Spleen (tissue), 11 donors: ENCODE data around the gene RBM3. TPM values are rescaled to one million over a fixed set of nuclear protein-coding genes. Genes with fewer than 3 reads are reported as not detected.

Experiments
- DNase-seq: peaks from one replicate; pipeline ENCODE4 v3.0.0-alpha.2; 2020
- H3K27ac ChIP-seq, 8 donors: fragments of 200-600 bp; sonication (generic) in 7 of 8; 1 replicate in 4 of 8; 2 replicates in 4 of 8; pipeline versions ENCODE4 v1.5.0 to v1.8.0; 2016 to 2021; ENCODE audit warnings: inconsistent platforms in 4 of 8, mild to moderate bottlenecking in 4 of 8, moderate library complexity in 1 of 8
- H3K27me3 ChIP-seq, 7 donors: fragments of 200-600 bp; sonication (generic) in 6 of 7; replicated peaks in 1 of 7; 1 replicate in 4 of 7; 2 replicates in 3 of 7; pipeline versions ENCODE4 v1.5.0 to v1.8.0; 2016 to 2021; ENCODE audit warnings: inconsistent platforms in 3 of 7, mild to moderate bottlenecking in 1 of 7
- H3K36me3 ChIP-seq, 6 donors: fragments of 200-600 bp; sonication (generic) in 5 of 6; 1 replicate in 4 of 6; 2 replicates in 2 of 6; pipeline versions ENCODE4 v1.5.0 to v1.8.0; 2016 to 2021; ENCODE audit warnings: inconsistent platforms in 2 of 6
- H3K4me1 ChIP-seq, 6 donors: fragments of 200-600 bp; sonication (generic) in 5 of 6; 1 replicate in 3 of 6; 2 replicates in 3 of 6; pipeline versions ENCODE4 v1.5.0 to v1.8.0; 2016 to 2021; ENCODE audit warnings: inconsistent platforms in 3 of 6
- H3K4me3 ChIP-seq, 8 donors: fragments of 200-600 bp; sonication (generic) in 7 of 8; 1 replicate in 4 of 8; 2 replicates in 4 of 8; pipeline versions ENCODE4 v1.5.0 to v1.8.0; 2016 to 2021; ENCODE audit warnings: inconsistent platforms in 4 of 8, mild to moderate bottlenecking in 4 of 8, moderate library complexity in 2 of 8
- H3K9me3 ChIP-seq, 8 donors: fragments of 200-600 bp; sonication (generic) in 7 of 8; 1 replicate in 4 of 8; 2 replicates in 4 of 8; pipeline versions ENCODE4 v1.5.0 to v1.8.0; 2016 to 2021; ENCODE audit warnings: inconsistent platforms in 4 of 8
- POLR2A ChIP-seq, 3 donors: fragments of 450-650 bp; IDR thresholded peaks; one replicate each; pipeline ENCODE4 v1.5.1; 2017; ENCODE audit warnings: antibody characterized with exemption in 3 of 3, mild to moderate bottlenecking in 1 of 3
- POLR2AphosphoS5 ChIP-seq, 3 donors: sonication (generic); formaldehyde crosslinking; IDR thresholded peaks; one replicate each; pipeline ENCODE4 v1.5.1; 2017; ENCODE audit warnings: antibody characterized with exemption in 3 of 3
- WGBS, 5 donors: extraction: QIAGEN DNeasy Blood & Tissue Kit in 3 of 5; methylation state at CpG; one replicate each; pipeline versions ENCODE4 v1.1.5 to v1.1.7; 2013 to 2018; 5-methylcytosine and 5-hydroxymethylcytosine counted together
- intact Hi-C: fragments of 100-400 bp; cut with DNase I; formaldehyde crosslinking; loops from one replicate; pipeline ENCODE4 v1.15.0; 2023; ENCODE audit warnings: low total_unique reads
- polyA plus RNA-seq, 3 donors: library from polyadenylated mRNA; stranded (reverse); fragments of 200-250 nt; gene quantifications; one replicate each; pipeline ENCODE4 v1.2.1, GENCODE V29; 2013
- small RNA-seq, 4 donors: library from RNA; depleted of rRNA; stranded (forward); fragments of <200 nt; gene quantifications; one replicate each; pipeline ENCODE3, GENCODE V24; 2016
- total RNA-seq, 7 donors: library from RNA; depleted of rRNA in 3 of 7; stranded (reverse); fragments of >200 nt in 3 of 7; fragmentation: NEBNext Ultra II Directional in 4 of 7; extraction: Animal tissue kit (Norgen Biotek cat#: 25700) in 4 of 7; gene quantifications; one replicate each; pipeline versions ENCODE4 v1.1.0 to v1.2.1, GENCODE V29; 2016 to 2021
- TF ChIP-seq, protein P1 (sequence below), 11 experiments: fragments of 200-600 bp in 7 of 11; fragments of 450-650 bp in 4 of 11; sonication (generic) in 4 of 11; IDR thresholded peaks in 8 of 11; conservative IDR thresholded peaks in 3 of 11; 1 replicate in 7 of 11; 2 replicates in 4 of 11; pipeline versions ENCODE4 v1.4.0 to v1.8.0; 2016 to 2021; ENCODE audit warnings: antibody characterized with exemption in 11 of 11, inconsistent platforms in 4 of 11, mild to moderate bottlenecking in 1 of 11
- donor health status: healthy with polysubstance abuse.
- donor health status: DM: no; HTN: no; CAD: no; lungs with moderate emphysema.
- donor health status: DM: no; HTN: no; CAD: no.
- donor health status: Bipolar disorder and iron deficiency.
- donor health status: healthy.
- donor health status: DM: no; HTN: no; CAD: no.
- donor health status: DM: yes; HTN: yes; CAD: no.

RBM3 gene
- total and polyA plus RNA-seq, 10 donors = 155 to 361 (median 201) TPM

DNA sequence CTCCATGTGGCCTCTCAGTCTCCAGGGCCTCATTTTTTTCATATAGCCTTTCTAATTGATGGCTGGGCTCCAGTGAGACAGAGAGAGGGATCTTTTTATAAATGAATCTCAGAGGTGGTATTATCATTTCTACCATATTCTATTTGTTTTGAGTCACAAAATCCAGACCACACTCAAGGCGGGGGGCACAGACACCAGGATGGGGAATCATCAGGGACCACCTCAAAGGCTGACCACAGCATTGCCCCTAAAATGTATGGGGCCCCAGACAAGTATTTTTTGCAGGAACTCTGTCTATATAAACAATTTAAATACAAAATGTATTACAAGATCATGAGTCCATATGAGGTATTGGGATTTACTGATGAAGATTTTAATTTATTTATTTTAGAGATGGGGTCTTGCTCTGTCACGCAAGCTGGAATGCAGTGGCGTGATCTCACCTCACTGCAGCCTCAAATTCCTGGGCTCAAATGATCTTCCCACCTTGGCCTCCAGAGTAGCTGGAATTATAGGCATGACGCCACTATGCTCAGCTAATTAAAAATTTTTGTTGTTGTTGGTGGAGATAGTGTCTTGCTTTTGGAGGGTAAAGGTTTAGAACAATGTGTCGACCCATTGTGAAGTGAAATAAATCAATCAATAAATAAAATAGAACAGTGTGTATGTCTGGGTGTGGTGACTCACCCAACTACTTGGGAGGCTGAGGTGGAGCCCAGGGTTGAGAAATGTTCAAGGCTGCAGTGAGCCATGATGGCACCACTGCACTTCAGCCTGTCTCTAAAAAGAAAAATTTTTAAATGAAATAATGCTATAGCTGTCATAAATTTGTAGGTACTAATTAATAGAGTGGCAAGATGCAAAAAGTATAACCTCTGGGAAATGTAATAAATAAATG lies 52.4 kb downstream of the RBM3 start:
- intact Hi-C loops = no loop called here
- H3K27ac ChIP-seq = no peak overlapping the region
- WGBS, 5 donors = 77 to 97% (median 91%) methylated on average over 5 of the region's 5 CpGs
- DNase-seq = no peak
- H3K9me3 ChIP-seq = no peaks in the 10 kb centered on the region
- H3K27me3 ChIP-seq = no peaks in the 10 kb centered on the region
- H3K4me3 ChIP-seq = no peak overlapping the region
- no peaks in the 10 kb centered on the region for H3K36me3 ChIP-seq
- TF ChIP-seq, protein P1, sequence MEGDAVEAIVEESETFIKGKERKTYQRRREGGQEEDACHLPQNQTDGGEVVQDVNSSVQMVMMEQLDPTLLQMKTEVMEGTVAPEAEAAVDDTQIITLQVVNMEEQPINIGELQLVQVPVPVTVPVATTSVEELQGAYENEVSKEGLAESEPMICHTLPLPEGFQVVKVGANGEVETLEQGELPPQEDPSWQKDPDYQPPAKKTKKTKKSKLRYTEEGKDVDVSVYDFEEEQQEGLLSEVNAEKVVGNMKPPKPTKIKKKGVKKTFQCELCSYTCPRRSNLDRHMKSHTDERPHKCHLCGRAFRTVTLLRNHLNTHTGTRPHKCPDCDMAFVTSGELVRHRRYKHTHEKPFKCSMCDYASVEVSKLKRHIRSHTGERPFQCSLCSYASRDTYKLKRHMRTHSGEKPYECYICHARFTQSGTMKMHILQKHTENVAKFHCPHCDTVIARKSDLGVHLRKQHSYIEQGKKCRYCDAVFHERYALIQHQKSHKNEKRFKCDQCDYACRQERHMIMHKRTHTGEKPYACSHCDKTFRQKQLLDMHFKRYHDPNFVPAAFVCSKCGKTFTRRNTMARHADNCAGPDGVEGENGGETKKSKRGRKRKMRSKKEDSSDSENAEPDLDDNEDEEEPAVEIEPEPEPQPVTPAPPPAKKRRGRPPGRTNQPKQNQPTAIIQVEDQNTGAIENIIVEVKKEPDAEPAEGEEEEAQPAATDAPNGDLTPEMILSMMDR (IDR thresholded peaks at IDR 0.05 in 8 of 11, conservative IDR thresholded peaks at IDR 0.05 in 3 of 11) = no peak
- no peak for TF ChIP-seq POLR2A (IDR thresholded peaks at IDR 0.05)
- TF ChIP-seq POLR2AphosphoS5 (IDR thresholded peaks at IDR 0.05) = no peak
- H3K4me1 ChIP-seq = peaks cover 0 to 7% (median 2%) of the 10 kb centered on the region in 6 donors

Small RNA genes within 50 kb of the gene (small RNA-seq; reads per million reads assigned to genes)
- 0 reads per million in 4 donors for gene MRPL32P1

Other genes with a start within 250 kb of the RBM3 start
- not detected for gene SSX3, start 217.8 kb upstream of the RBM3 start, total RNA-seq
- gene SSX3, start 217.8 kb upstream of the RBM3 start, polyA plus RNA-seq = not detected
- gene SSX4, start 190.9 kb upstream of the RBM3 start, total RNA-seq = not detected
- gene SSX4, start 190.9 kb upstream of the RBM3 start, polyA plus RNA-seq = not detected
- gene SSX4B, start 162.5 kb upstream of the RBM3 start, total RNA-seq = not detected
- gene SSX4B, start 162.5 kb upstream of the RBM3 start, polyA plus RNA-seq = not detected
- 10 to 100 TPM; 11.3 to 57.4 (median 21.1) TPM for gene SLC38A5, start 104.2 kb upstream of the RBM3 start, total RNA-seq
- gene SLC38A5, start 104.2 kb upstream of the RBM3 start, polyA plus RNA-seq = 10 to 100 TPM; 20.2 to 30.4 (median 23.5) TPM
- 10 to 100 TPM; 27.1 to 58.6 (median 38.5) TPM for gene FTSJ1, start 98.3 kb upstream of the RBM3 start, total RNA-seq
- gene FTSJ1, start 98.3 kb upstream of the RBM3 start, polyA plus RNA-seq = 10 to 100 TPM; 36.6 to 47.4 (median 41.0) TPM
- 10 to 100 TPM in 5 of 7 donors, 1 to 10 TPM in 2; 9.8 to 20.8 (median 14.2) TPM for gene PORCN, start 65.5 kb upstream of the RBM3 start, total RNA-seq
- 1 to 10 TPM; 5.0 to 8.8 (median 7.3) TPM for gene PORCN, start 65.5 kb upstream of the RBM3 start, polyA plus RNA-seq
- 10 to 100 TPM; 25.1 to 36.3 (median 32.0) TPM for gene EBP, start 52.7 kb upstream of the RBM3 start, total RNA-seq
- 10 to 100 TPM; 46.4 to 62.3 (median 57.8) TPM for gene EBP, start 52.7 kb upstream of the RBM3 start, polyA plus RNA-seq
- gene TBC1D25, start 34.8 kb upstream of the RBM3 start, total RNA-seq = 10 to 100 TPM; 12.4 to 19.1 (median 16.2) TPM
- gene TBC1D25, start 34.8 kb upstream of the RBM3 start, polyA plus RNA-seq = 1 to 10 TPM; 4.0 to 8.3 (median 6.1) TPM
- 100 to 1,000 TPM in 1 of 7 donors, 10 to 100 TPM in 6; 61.2 to 116 (median 81.8) TPM for gene WDR13, start 23.0 kb downstream of the RBM3 start, total RNA-seq
- 100 to 1,000 TPM in 2 of 3 donors, 10 to 100 TPM in 1; 90.4 to 200 (median 162) TPM for gene WDR13, start 23.0 kb downstream of the RBM3 start, polyA plus RNA-seq
- gene WAS, start 109.3 kb downstream of the RBM3 start, total RNA-seq = 100 to 1,000 TPM in 5 of 7 donors, 10 to 100 TPM in 2; 99.3 to 169 (median 107) TPM
- gene WAS, start 109.3 kb downstream of the RBM3 start, polyA plus RNA-seq = 10 to 100 TPM; 53.5 to 64.8 (median 56.2) TPM
- gene SUV39H1, start 122.2 kb downstream of the RBM3 start, total RNA-seq = 1 to 10 TPM; 6.2 to 9.2 (median 7.4) TPM
- 1 to 10 TPM; 4.0 to 6.7 (median 4.9) TPM for gene SUV39H1, start 122.2 kb downstream of the RBM3 start, polyA plus RNA-seq
- not detected for gene GLOD5, start 187.3 kb downstream of the RBM3 start, total RNA-seq
- not detected for gene GLOD5, start 187.3 kb downstream of the RBM3 start, polyA plus RNA-seq
- 1 to 10 TPM in 6 of 7 donors, under 1 TPM in 1; 0.38 to 5.5 (median 1.5) TPM for gene GATA1, start 212.1 kb downstream of the RBM3 start, total RNA-seq
- under 1 TPM; 0.15 to 0.61 (median 0.22) TPM for gene GATA1, start 212.1 kb downstream of the RBM3 start, polyA plus RNA-seq
- gene HDAC6, start 227.6 kb downstream of the RBM3 start, total RNA-seq = 100 to 1,000 TPM in 1 of 7 donors, 10 to 100 TPM in 6; 63.8 to 103 (median 82.9) TPM
- gene HDAC6, start 227.6 kb downstream of the RBM3 start, polyA plus RNA-seq = 10 to 100 TPM; 33.9 to 79.7 (median 78.2) TPM